HepG2 (cell line): ENCODE measurements around the gene GMPPA. TPM values are rescaled to one million over a fixed set of nuclear protein-coding genes. Genes with fewer than 3 reads are reported as not detected.

Experiments
- ATAC-seq: fragments of 200-7000 bp; cut with Tn5 transposase; 3 replicates; pipeline ENCODE4 v1.9.1; 2020; ENCODE audit warnings: mild to moderate bottlenecking, moderate library complexity
- BruUV-seq: library from RNA; stranded (reverse); fragments of 400-500 nt; replicated peaks from 2 replicates; lab custom pipeline; 2021; lab: Mats Ljungman, UMichigan
- CTCF ChIA-PET: fragments of 300-600 bp; formaldehyde crosslinking; extraction: SDS; loops from one replicate; lab custom pipeline; 2021; ENCODE audit warnings: low total read pairs, inconsistent platforms, low intra/inter-chr PET ratio; lab: Yijun Ruan, JAX
- POLR2A ChIA-PET: fragments of 350-600 bp; sonication (Branson Sonifier 250); formaldehyde crosslinking; loops from one replicate; lab custom pipeline; 2020; ENCODE audit warnings: antibody characterized with exemption, inconsistent platforms; lab: Yijun Ruan, JAX
- DNase-seq: peaks from one replicate; pipeline ENCODE4 v3.0.0-alpha.2; 2015; ENCODE audit warnings: low spot score
- FAIRE-seq: peaks from 3 replicates; lab custom pipeline; 2011; peaks lifted over from hg19 to GRCh38; lab: Jason Lieb, UNC
- H2AFZ ChIP-seq: one replicate; pipeline ENCODE4 v1.6.1; 2011; ENCODE audit warnings: low read length, inconsistent platforms
- H3K27ac ChIP-seq: fragments of 300-600 bp; 3 replicates; pipeline ENCODE4 v1.8.0; 2011; ENCODE audit warnings: mixed run types, mild to moderate bottlenecking, mixed read lengths, low read length, inconsistent platforms; ENCODE audit not compliant: insufficient read depth; ENCODE audit errors: extremely low read length
- H3K27me3 ChIP-seq, 2 experiments: fragments of 200-600 bp in 1 of 2; 2 replicates in 1 of 2; 3 replicates in 1 of 2; pipeline versions ENCODE4 v1.6.0 to v1.8.0; 2011; ENCODE audit warnings: low read length in 2 of 2, mild to moderate bottlenecking in 2 of 2, moderate library complexity in 2 of 2, inconsistent platforms in 1 of 2; ENCODE audit not compliant: insufficient read depth in 2 of 2, control insufficient read depth in 1 of 2
- H3K36me3 ChIP-seq, 2 experiments: fragments of 200-600 bp in 1 of 2; replicated peaks in 1 of 2; 2 replicates in 1 of 2; 3 replicates in 1 of 2; pipeline versions ENCODE4 v1.5.1 to v1.8.0; 2011; ENCODE audit warnings: low read length in 2 of 2, inconsistent platforms in 1 of 2; ENCODE audit not compliant: insufficient read depth in 2 of 2, control insufficient read depth in 1 of 2
- H3K4me1 ChIP-seq: 2 replicates; pipeline ENCODE4 v1.5.1; 2012; ENCODE audit warnings: low read length, inconsistent platforms; ENCODE audit not compliant: insufficient read depth
- H3K4me2 ChIP-seq: 2 replicates; pipeline ENCODE4 v1.6.0; 2011; ENCODE audit warnings: low read depth, low read length, inconsistent platforms
- H3K4me3 ChIP-seq, 3 experiments: fragments of 200-600 bp in 1 of 3; sonication (generic), shearing (Covaris generic) in 1 of 3; replicated peaks in 1 of 3; 2 replicates each; pipeline ENCODE4 v1.5.1; 2011 to 2016; ENCODE audit warnings: low read length in 3 of 3, inconsistent platforms in 2 of 3, low read depth in 2 of 3, mild to moderate bottlenecking in 2 of 3, control low read depth in 1 of 3, mixed read lengths in 1 of 3; ENCODE audit not compliant: insufficient read depth in 1 of 3
- H3K79me2 ChIP-seq: one replicate; pipeline ENCODE4 v1.6.1; 2011; ENCODE audit warnings: low read length, inconsistent platforms; ENCODE audit not compliant: insufficient read depth
- H3K9ac ChIP-seq: 2 replicates; pipeline ENCODE4 v1.6.0; 2011; ENCODE audit warnings: mild to moderate bottlenecking, low read depth, low read length, inconsistent platforms; ENCODE audit not compliant: insufficient read depth
- H3K9me3 ChIP-seq: 2 replicates; pipeline ENCODE4 v1.5.1; 2012; ENCODE audit warnings: mild to moderate bottlenecking, low read length
- H4K20me1 ChIP-seq: 2 replicates; pipeline ENCODE4 v1.6.0; 2011; ENCODE audit warnings: inconsistent platforms, mild to moderate bottlenecking, low read length, moderate library complexity; ENCODE audit not compliant: insufficient read depth
- DMAP1 ChIP-seq: IDR thresholded peaks from 2 replicates; pipeline ENCODE4 v1.6.1; 2016
- GABPB1 ChIP-seq: IDR thresholded peaks from 2 replicates; pipeline ENCODE4 v1.6.1; 2016; ENCODE audit warnings: mild to moderate bottlenecking, missing genetic modification reagents, moderate library complexity, missing compliant biosample characterization
- MED1 ChIP-seq: sonication (generic); formaldehyde crosslinking; IDR thresholded peaks from 2 replicates; pipeline ENCODE4 v1.4.0; 2020; ENCODE audit warnings: missing genetic modification reagents
- RARA ChIP-seq: IDR thresholded peaks from 2 replicates; pipeline ENCODE4 v1.6.1; 2016; ENCODE audit warnings: missing genetic modification reagents, missing compliant biosample characterization
- STAT5B ChIP-seq: sonication (generic); formaldehyde crosslinking; IDR thresholded peaks from 2 replicates; pipeline ENCODE4 v1.4.0; 2020; ENCODE audit warnings: missing genetic modification reagents
- ZC3H13 ChIP-seq: sonication (generic); formaldehyde crosslinking; IDR thresholded peaks from 2 replicates; pipeline ENCODE4 v1.8.1; 2023; ENCODE audit warnings: mild to moderate bottlenecking, missing genetic modification reagents, moderate library complexity
- ZC3H4 ChIP-seq: sonication (generic); formaldehyde crosslinking; IDR thresholded peaks from 2 replicates; pipeline ENCODE4 v1.4.0; 2020; ENCODE audit warnings: missing genetic modification reagents, borderline replicate concordance
- ZNF776 ChIP-seq: sonication (generic); formaldehyde crosslinking; IDR thresholded peaks from 2 replicates; pipeline ENCODE4 v1.4.0; 2020; ENCODE audit warnings: mild to moderate bottlenecking, missing genetic modification reagents
- ZNF790 ChIP-seq: sonication (generic); formaldehyde crosslinking; IDR thresholded peaks from 2 replicates; pipeline ENCODE4 v1.8.0; 2022; ENCODE audit warnings: missing genetic modification reagents, mild to moderate bottlenecking, borderline replicate concordance
- WGBS: methylation state at CpG from one replicate; pipeline ENCODE4 v1.1.6; 2017; ENCODE audit warnings: low lambda C conversion rate; 5-methylcytosine and 5-hydroxymethylcytosine counted together
- in situ Hi-C: cut with HindIII; loops from 2 replicates; pipeline ENCODE4 v1.10.0; 2017; ENCODE audit warnings: low pct_unique_long_range_greater_than_20kb; ENCODE audit not compliant: extremely low pct_ligation_motif_present
- intact Hi-C: fragments of 100-400 bp; cut with micrococcal nuclease; formaldehyde crosslinking; loops from one replicate; pipeline ENCODE4 v1.10.0; 2022; ENCODE audit not compliant: unreplicated experiment
- polyA plus RNA-seq, 8 experiments: library from polyadenylated mRNA; depleted of rRNA in 3 of 8; stranded (reverse) in 7 of 8; unstranded in 1 of 8; fragments of >200 nt; fragmentation: Illumina TruSeq in 4 of 8; extraction: Trizol in 4 of 8; gene quantifications; 2 replicates each; pipeline versions ENCODE4 v1.2.1 to v1.2.3, GENCODE V29; 2011 to 2016; ENCODE audit warnings: low read depth in 4 of 8, missing spikeins in 1 of 8, mixed read lengths in 1 of 8; ENCODE audit not compliant: insufficient read depth in 1 of 8
- total RNA-seq, 5 experiments: library from RNA; depleted of rRNA; stranded (reverse); fragments of >200 nt; fragmentation: Illumina TruSeq; extraction: Trizol; gene quantifications; 2 replicates each; pipeline ENCODE4 v1.2.3, GENCODE V29; 2016; ENCODE audit warnings: low read depth in 1 of 5
- TF ChIP-seq, protein P1 (sequence below): sonication (generic); formaldehyde crosslinking; IDR thresholded peaks from 2 replicates; pipeline ENCODE4 v1.4.0; 2020; ENCODE audit warnings: mild to moderate bottlenecking, missing genetic modification reagents
- TF ChIP-seq, protein P2 (sequence below): sonication (generic); formaldehyde crosslinking; conservative IDR thresholded peaks from 2 replicates; pipeline ENCODE4 v1.8.0; 2022; ENCODE audit warnings: low read depth, missing genetic modification reagents
- TF ChIP-seq, protein P3 (sequence below): sonication (generic); formaldehyde crosslinking; IDR thresholded peaks from 2 replicates; pipeline ENCODE4 v1.9.0; 2021; ENCODE audit warnings: missing genetic modification reagents, borderline replicate concordance

The GMPPA gene
- total and polyA plus RNA-seq, 2 of the 13 experiments (the other 11 are each of a cell fraction or from before 2014, with no cell fraction given): 81.1 to 106 TPM

DNA sequence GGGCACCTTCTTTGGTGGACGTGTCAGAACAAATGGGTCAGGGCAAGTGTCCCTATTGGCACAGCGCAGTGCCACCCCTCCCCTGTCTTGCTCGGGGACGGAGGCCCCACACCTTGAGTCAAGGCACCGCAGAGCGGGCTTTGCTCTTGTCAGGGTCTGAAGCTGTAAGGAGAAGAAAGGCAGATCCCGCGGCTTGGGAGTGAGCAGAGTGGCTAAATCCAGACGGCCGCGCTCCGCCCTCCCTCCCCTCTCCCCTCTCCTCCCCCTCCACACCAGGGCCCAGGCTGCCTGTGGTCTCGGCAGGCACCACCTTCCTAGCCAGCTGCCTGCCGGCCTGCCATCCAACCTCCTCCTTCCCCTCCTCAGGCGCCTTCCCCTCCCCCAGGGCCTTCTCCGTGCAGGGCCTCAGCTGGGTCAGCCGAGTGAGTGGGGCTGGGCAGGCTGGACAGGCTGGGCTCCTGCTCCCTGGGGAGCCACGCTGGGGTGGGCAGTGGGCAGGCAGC lies 38.2 kb upstream of the GMPPA start:
- no TSS peak for BruUV-seq
- intact Hi-C loops: no loop called here
- no peak for DNase-seq
- ATAC-seq: no peak
- H2AFZ ChIP-seq: no peak overlapping the region
- no peak overlapping the region for H3K4me3 ChIP-seq
- no peak overlapping the region for H3K9ac ChIP-seq
- 48% methylated on average over 16 of the region's 18 CpGs for WGBS
- H3K4me1 ChIP-seq: peaks cover 10% of the 10 kb centered on the region; the same call in 1 of the 2 replicates
- H3K36me3 ChIP-seq: no peaks in the 10 kb centered on the region
- H4K20me1 ChIP-seq: no peaks in the 10 kb centered on the region; the same call in 1 of the 2 replicates
- ChIA-PET POLR2A (no interaction called here), CTCF (no interaction called here)
- no peaks in the 10 kb centered on the region for H3K79me2 ChIP-seq
- no peaks in the 10 kb centered on the region for H3K9me3 ChIP-seq
- H3K27ac ChIP-seq: no peak overlapping the region
- FAIRE-seq: no peak
- in situ Hi-C loops: no loop called here
- no peak overlapping the region for H3K4me2 ChIP-seq
- TF ChIP-seq DMAP1 (CRISPR knock-in tag) (no peak), RARA (CRISPR knock-in tag) (no peak), GABPB1 (CRISPR knock-in tag) (peak; percentile 32; the same call in 1 of the 2 replicates)
- H3K27me3 ChIP-seq: peaks cover 4 to 77% of the 10 kb centered on the region in 2 experiments; a peak in 4 of 5 replicates

DNA sequence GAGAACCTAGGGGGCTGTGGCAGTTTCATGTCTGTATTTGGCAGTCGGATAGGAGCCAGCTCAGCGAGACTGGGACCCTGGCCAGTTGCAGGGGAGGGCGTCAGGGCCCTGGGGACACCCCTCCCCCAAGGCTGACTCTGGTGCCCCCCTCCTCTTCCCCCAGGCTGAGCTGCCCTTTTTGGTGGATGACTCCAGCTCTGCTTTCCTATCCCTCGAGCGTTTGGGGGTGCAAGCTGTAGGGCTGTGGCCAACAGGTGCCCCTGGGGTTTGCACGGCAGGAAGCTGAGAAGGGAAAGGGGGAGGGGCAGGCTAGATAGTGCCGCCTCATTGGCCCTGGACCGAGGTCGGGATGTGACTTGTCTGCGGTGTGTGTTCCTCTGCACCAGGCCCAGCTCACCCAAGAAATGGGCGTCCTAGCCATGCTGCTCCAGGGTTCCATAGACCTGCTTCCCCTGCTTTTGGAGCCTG lies 37.6 kb upstream of the GMPPA start:
- no peak overlapping the region for H3K4me2 ChIP-seq
- FAIRE-seq: no peak
- TF ChIP-seq, protein P1, sequence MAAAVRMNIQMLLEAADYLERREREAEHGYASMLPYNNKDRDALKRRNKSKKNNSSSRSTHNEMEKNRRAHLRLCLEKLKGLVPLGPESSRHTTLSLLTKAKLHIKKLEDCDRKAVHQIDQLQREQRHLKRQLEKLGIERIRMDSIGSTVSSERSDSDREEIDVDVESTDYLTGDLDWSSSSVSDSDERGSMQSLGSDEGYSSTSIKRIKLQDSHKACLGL (CRISPR knock-in tag): no peak
- TF ChIP-seq, protein P2, sequence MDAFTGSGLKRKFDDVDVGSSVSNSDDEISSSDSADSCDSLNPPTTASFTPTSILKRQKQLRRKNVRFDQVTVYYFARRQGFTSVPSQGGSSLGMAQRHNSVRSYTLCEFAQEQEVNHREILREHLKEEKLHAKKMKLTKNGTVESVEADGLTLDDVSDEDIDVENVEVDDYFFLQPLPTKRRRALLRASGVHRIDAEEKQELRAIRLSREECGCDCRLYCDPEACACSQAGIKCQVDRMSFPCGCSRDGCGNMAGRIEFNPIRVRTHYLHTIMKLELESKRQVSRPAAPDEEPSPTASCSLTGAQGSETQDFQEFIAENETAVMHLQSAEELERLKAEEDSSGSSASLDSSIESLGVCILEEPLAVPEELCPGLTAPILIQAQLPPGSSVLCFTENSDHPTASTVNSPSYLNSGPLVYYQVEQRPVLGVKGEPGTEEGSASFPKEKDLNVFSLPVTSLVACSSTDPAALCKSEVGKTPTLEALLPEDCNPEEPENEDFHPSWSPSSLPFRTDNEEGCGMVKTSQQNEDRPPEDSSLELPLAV (CRISPR knock-in tag): no peak
- TF ChIP-seq STAT5B (CRISPR knock-in tag) (no peak), ZC3H13 (CRISPR knock-in tag) (no peak), ZC3H4 (no peak), ZNF776 (CRISPR knock-in tag) (no peak), MED1 (no peak), ZNF790 (CRISPR knock-in tag) (no peak)
- TF ChIP-seq, protein P3, sequence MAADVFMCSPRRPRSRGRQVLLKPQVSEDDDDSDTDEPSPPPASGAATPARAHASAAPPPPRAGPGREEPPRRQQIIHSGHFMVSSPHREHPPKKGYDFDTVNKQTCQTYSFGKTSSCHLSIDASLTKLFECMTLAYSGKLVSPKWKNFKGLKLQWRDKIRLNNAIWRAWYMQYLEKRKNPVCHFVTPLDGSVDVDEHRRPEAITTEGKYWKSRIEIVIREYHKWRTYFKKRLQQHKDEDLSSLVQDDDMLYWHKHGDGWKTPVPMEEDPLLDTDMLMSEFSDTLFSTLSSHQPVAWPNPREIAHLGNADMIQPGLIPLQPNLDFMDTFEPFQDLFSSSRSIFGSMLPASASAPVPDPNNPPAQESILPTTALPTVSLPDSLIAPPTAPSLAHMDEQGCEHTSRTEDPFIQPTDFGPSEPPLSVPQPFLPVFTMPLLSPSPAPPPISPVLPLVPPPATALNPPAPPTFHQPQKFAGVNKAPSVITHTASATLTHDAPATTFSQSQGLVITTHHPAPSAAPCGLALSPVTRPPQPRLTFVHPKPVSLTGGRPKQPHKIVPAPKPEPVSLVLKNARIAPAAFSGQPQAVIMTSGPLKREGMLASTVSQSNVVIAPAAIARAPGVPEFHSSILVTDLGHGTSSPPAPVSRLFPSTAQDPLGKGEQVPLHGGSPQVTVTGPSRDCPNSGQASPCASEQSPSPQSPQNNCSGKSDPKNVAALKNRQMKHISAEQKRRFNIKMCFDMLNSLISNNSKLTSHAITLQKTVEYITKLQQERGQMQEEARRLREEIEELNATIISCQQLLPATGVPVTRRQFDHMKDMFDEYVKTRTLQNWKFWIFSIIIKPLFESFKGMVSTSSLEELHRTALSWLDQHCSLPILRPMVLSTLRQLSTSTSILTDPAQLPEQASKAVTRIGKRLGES: no peak
- no peak overlapping the region for H2AFZ ChIP-seq
- no peaks in the 10 kb centered on the region for H3K9me3 ChIP-seq
- H3K27ac ChIP-seq: no peak overlapping the region
- POLR2A ChIA-PET: no interaction called here
- no peak overlapping the region for H3K9ac ChIP-seq
- DNase-seq: no peak
- peaks cover 4 to 77% of the 10 kb centered on the region in 2 experiments; a peak in 4 of 5 replicates for H3K27me3 ChIP-seq
- 13% methylated on average over 11 of the region's 11 CpGs for whole genome bisulfite sequencing
- no peaks in the 10 kb centered on the region for H3K79me2 ChIP-seq
- intact Hi-C loops (no loop called here), in situ Hi-C loops (no loop called here)
- BruUV-seq: no TSS peak
- no peak overlapping the region for H3K4me3 ChIP-seq
- peaks cover 10% of the 10 kb centered on the region; the same call in 1 of the 2 replicates for H3K4me1 ChIP-seq
- no peak for ATAC-seq
- CTCF ChIA-PET: no interaction called here
- no peaks in the 10 kb centered on the region; the same call in 1 of the 2 replicates for H4K20me1 ChIP-seq
- H3K36me3 ChIP-seq: no peaks in the 10 kb centered on the region
